PC-9 (cell line): Measurements from ENCODE around the gene PTPRT. TPM values are rescaled to one million over a fixed set of nuclear protein-coding genes. Genes with fewer than 3 reads are reported as not detected.

Experiments used
- BruUV-seq: library from RNA; stranded (reverse); fragments of 400-500 nt; replicated peaks from 2 replicates; lab custom pipeline; 2021; lab: Mats Ljungman, UMichigan
- CTCF ChIA-PET: fragments of 300-600 bp; sonication (Branson Sonifier 250); formaldehyde crosslinking; loops from one replicate; lab custom pipeline; 2022; ENCODE audit warnings: antibody characterized with exemption; lab: Charles Lee
- POLR2A ChIA-PET: fragments of 300-600 bp; sonication (Branson Sonifier 250); formaldehyde crosslinking; loops from one replicate; lab custom pipeline; 2022; ENCODE audit warnings: antibody characterized with exemption; ENCODE audit not compliant: unreplicated experiment; lab: Charles Lee
- DNase-seq, 2 experiments: peaks; one replicate each; pipeline versions ENCODE4 v3.0.0 to v3.0.0-alpha.2; 2015 to 2022; ENCODE audit warnings: mixed read lengths in 1 of 2
- H2AFZ ChIP-seq: fragments of 200-600 bp; sonication (generic); 2 replicates; pipeline ENCODE4 v1.8.1; 2017; ENCODE audit warnings: antibody characterized with exemption
- H3F3A ChIP-seq: fragments of 200-600 bp; sonication (generic); 2 replicates; pipeline ENCODE4 v1.8.1; 2017; ENCODE audit warnings: antibody characterized with exemption, mild to moderate bottlenecking, low read depth; ENCODE audit not compliant: insufficient read depth
- H3K27ac ChIP-seq: fragments of 200-600 bp; sonication (generic); 2 replicates; pipeline ENCODE4 v1.6.1; 2016; ENCODE audit warnings: mixed run types
- H3K27me3 ChIP-seq: fragments of 200-600 bp; sonication (generic); 2 replicates; pipeline ENCODE4 v1.6.1; 2016; ENCODE audit warnings: low read depth, mixed run types; ENCODE audit not compliant: insufficient read depth
- H3K36me3 ChIP-seq: fragments of 200-600 bp; sonication (generic); 2 replicates; pipeline ENCODE4 v1.6.1; 2016; ENCODE audit warnings: low read depth, mixed run types
- H3K4me1 ChIP-seq: fragments of 200-600 bp; sonication (generic); replicated peaks from 2 replicates; pipeline ENCODE4 v1.6.1; 2016; ENCODE audit warnings: mixed run types; ENCODE audit not compliant: insufficient read depth
- H3K4me2 ChIP-seq: fragments of 200-600 bp; sonication (generic); 2 replicates; pipeline ENCODE4 v1.6.1; 2017; ENCODE audit warnings: mixed run types
- H3K4me3 ChIP-seq: fragments of 200-600 bp; sonication (generic); 2 replicates; pipeline ENCODE4 v1.6.1; 2016; ENCODE audit warnings: mixed run types
- H3K79me2 ChIP-seq: fragments of 200-600 bp; sonication (generic); 2 replicates; pipeline ENCODE4 v1.6.1; 2017; ENCODE audit warnings: low read depth, mixed run types
- H3K9me2 ChIP-seq: fragments of 200-600 bp; sonication (generic); 2 replicates; pipeline ENCODE4 v1.8.1; 2017; ENCODE audit warnings: mild to moderate bottlenecking; ENCODE audit not compliant: insufficient read depth
- H3K9me3 ChIP-seq: fragments of 200-600 bp; sonication (generic); 2 replicates; pipeline ENCODE4 v1.8.1; 2016; ENCODE audit warnings: low read depth; ENCODE audit not compliant: insufficient read depth
- H4K20me1 ChIP-seq: fragments of 200-600 bp; sonication (generic); 2 replicates; pipeline ENCODE4 v1.8.1; 2017; ENCODE audit not compliant: insufficient read depth
- EZH2 ChIP-seq: fragments of 200-600 bp; sonication (generic); IDR thresholded peaks from 2 replicates; pipeline ENCODE4 v1.8.0; 2017; ENCODE audit warnings: antibody characterized with exemption, low read depth
- intact Hi-C: fragments of 100-400 bp; cut with micrococcal nuclease; formaldehyde crosslinking; loops from one replicate; pipeline ENCODE4 v1.10.0; 2022; ENCODE audit not compliant: unreplicated experiment
- total RNA-seq: library from RNA; stranded (reverse); gene quantifications from 2 replicates; pipeline ENCODE4 v1.2.3, GENCODE V29; 2021
- TF ChIP-seq, protein P1 (sequence below): fragments of 200-600 bp; sonication (generic); conservative IDR thresholded peaks from 2 replicates; pipeline ENCODE4 v1.6.1; 2017; ENCODE audit warnings: mixed run types, antibody characterized with exemption, mild to moderate bottlenecking, moderate library complexity

Gene PTPRT
- total RNA-seq, 1 experiment from 2014 or later: not detected

GRCh38 chr20:43191946-43192863, 2.5 kb upstream of the PTPRT start:
- H3K27me3 ChIP-seq: peaks cover 45% of the 10 kb centered on the region
- POLR2A ChIA-PET: no interaction called here
- CTCF ChIA-PET: no interaction called here
- H3K4me1 ChIP-seq: no peaks in the 10 kb centered on the region
- no TSS peak for BruUV-seq
- H3K4me3 ChIP-seq: no peak overlapping the region
- H3K27ac ChIP-seq: no peak overlapping the region
- peak in 1 of 2 experiments; percentile 29 for DNase-seq
- no peak overlapping the region for H3K4me2 ChIP-seq
- no peaks in the 10 kb centered on the region for H4K20me1 ChIP-seq
- no peaks in the 10 kb centered on the region for H3K79me2 ChIP-seq
- H2AFZ ChIP-seq: no peak overlapping the region
- no peaks in the 10 kb centered on the region for H3K9me3 ChIP-seq
- no peaks in the 10 kb centered on the region for H3F3A ChIP-seq
- intact Hi-C loops: loop anchor here (1.0 kb wide), 1 partner anchor 1454 kb away; no protein-coding TSS in a partner anchor
- H3K36me3 ChIP-seq: no peaks in the 10 kb centered on the region
- TF ChIP-seq, protein P1, sequence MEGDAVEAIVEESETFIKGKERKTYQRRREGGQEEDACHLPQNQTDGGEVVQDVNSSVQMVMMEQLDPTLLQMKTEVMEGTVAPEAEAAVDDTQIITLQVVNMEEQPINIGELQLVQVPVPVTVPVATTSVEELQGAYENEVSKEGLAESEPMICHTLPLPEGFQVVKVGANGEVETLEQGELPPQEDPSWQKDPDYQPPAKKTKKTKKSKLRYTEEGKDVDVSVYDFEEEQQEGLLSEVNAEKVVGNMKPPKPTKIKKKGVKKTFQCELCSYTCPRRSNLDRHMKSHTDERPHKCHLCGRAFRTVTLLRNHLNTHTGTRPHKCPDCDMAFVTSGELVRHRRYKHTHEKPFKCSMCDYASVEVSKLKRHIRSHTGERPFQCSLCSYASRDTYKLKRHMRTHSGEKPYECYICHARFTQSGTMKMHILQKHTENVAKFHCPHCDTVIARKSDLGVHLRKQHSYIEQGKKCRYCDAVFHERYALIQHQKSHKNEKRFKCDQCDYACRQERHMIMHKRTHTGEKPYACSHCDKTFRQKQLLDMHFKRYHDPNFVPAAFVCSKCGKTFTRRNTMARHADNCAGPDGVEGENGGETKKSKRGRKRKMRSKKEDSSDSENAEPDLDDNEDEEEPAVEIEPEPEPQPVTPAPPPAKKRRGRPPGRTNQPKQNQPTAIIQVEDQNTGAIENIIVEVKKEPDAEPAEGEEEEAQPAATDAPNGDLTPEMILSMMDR: peak; percentile 57
- TF ChIP-seq EZH2: no peak
- H3K9me2 ChIP-seq: no peaks in the 10 kb centered on the region

GRCh38 chr20:43191143-43191542, 1.4 kb upstream of the PTPRT start:
- Histone ChIP-seq H2AFZ (no peak overlapping the region), H3F3A (no peaks in the 10 kb centered on the region), H3K9me2 (no peaks in the 10 kb centered on the region), H3K27ac (no peak overlapping the region), H3K27me3 (peaks cover 45% of the 10 kb centered on the region), H3K4me1 (no peaks in the 10 kb centered on the region), H3K79me2 (no peaks in the 10 kb centered on the region), H3K9me3 (no peaks in the 10 kb centered on the region), H3K4me2 (no peak overlapping the region), H3K4me3 (no peak overlapping the region), H4K20me1 (no peaks in the 10 kb centered on the region), H3K36me3 (no peaks in the 10 kb centered on the region)
- no peak for DNase-seq
- intact Hi-C loops: no loop called here
- ChIA-PET POLR2A (no interaction called here), CTCF (no interaction called here)
- no peak for TF ChIP-seq EZH2
- TF ChIP-seq, protein P1: no peak
- no TSS peak for BruUV-seq

GRCh38 chr20:43190332-43190953, 737 bp upstream of the PTPRT start:
- POLR2A ChIA-PET: interaction anchor here (0.7 kb wide), 1 partner anchor 285 kb away, joined by 3 read pairs; no protein-coding TSS in a partner anchor
- no peaks in the 10 kb centered on the region for H3K9me2 ChIP-seq
- BruUV-seq: no TSS peak
- H2AFZ ChIP-seq: no peak overlapping the region
- no peaks in the 10 kb centered on the region for H3K36me3 ChIP-seq
- no peaks in the 10 kb centered on the region for H3K79me2 ChIP-seq
- TF ChIP-seq, protein P1: no peak
- TF ChIP-seq EZH2: no peak
- H3K9me3 ChIP-seq: no peaks in the 10 kb centered on the region
- H3K27me3 ChIP-seq: peaks cover 45% of the 10 kb centered on the region
- no peak overlapping the region for H3K4me3 ChIP-seq
- no peaks in the 10 kb centered on the region for H3F3A ChIP-seq
- no peaks in the 10 kb centered on the region for H4K20me1 ChIP-seq
- no peaks in the 10 kb centered on the region for H3K4me1 ChIP-seq
- H3K27ac ChIP-seq: no peak overlapping the region
- no peak for DNase-seq
- CTCF ChIA-PET: no interaction called here
- intact Hi-C loops: no loop called here
- H3K4me2 ChIP-seq: no peak overlapping the region
